ENCODE results near the gene COPA. TPM values are rescaled to one million over a fixed set of nuclear protein-coding genes. Genes with fewer than 3 reads are reported as not detected.

Gene COPA
- total RNA-seq, 1 donor from 2014 or later = 142 TPM

GRCh38 chr1:160244209-160244608, 98.8 kb downstream of the COPA start:
- TF ChIP-seq CTCF (IDR thresholded peaks at IDR 0.05) = no peak
- no peak for DNase-seq
- intact Hi-C loops (cut with DNase I) = no loop called here
- no peaks in the 10 kb centered on the region for H3K4me1 ChIP-seq
- peaks cover 45% of the 10 kb centered on the region for H3K36me3 ChIP-seq
- H3K4me3 ChIP-seq = no peak overlapping the region
- no peak for ATAC-seq
- H3K27me3 ChIP-seq = no peaks in the 10 kb centered on the region
- no peak overlapping the region for H3K27ac ChIP-seq
- no peaks in the 10 kb centered on the region for H3K9me3 ChIP-seq

GRCh38 chr1:160243767-160244166, 99.3 kb downstream of the COPA start:
- no peaks in the 10 kb centered on the region for H3K4me1 ChIP-seq
- H3K27ac ChIP-seq = no peak overlapping the region
- no peak for TF ChIP-seq CTCF (IDR thresholded peaks at IDR 0.05)
- no peak for ATAC-seq
- H3K36me3 ChIP-seq = peaks cover 49% of the 10 kb centered on the region
- intact Hi-C loops (cut with DNase I) = no loop called here
- no peaks in the 10 kb centered on the region for H3K27me3 ChIP-seq
- DNase-seq = no peak
- H3K9me3 ChIP-seq = no peaks in the 10 kb centered on the region
- no peak overlapping the region for H3K4me3 ChIP-seq

GRCh38 chr1:160239582-160240299, 103.3 kb downstream of the COPA start:
- Histone ChIP-seq H3K36me3 (peaks cover 90% of the 10 kb centered on the region), H3K27me3 (no peaks in the 10 kb centered on the region), H3K27ac (no peak overlapping the region), H3K4me1 (no peaks in the 10 kb centered on the region), H3K9me3 (no peaks in the 10 kb centered on the region), H3K4me3 (no peak overlapping the region)
- no peak for ATAC-seq
- intact Hi-C loops (cut with DNase I) = no loop called here
- TF ChIP-seq CTCF (IDR thresholded peaks at IDR 0.05) = no peak
- DNase-seq = no peak

Other genes with a start within 250 kb of the COPA start
- gene IGSF8, start 244.6 kb downstream of the COPA start, total RNA-seq = 37.5 TPM
- gene ATP1A2, start 227.5 kb downstream of the COPA start, total RNA-seq = 5.6 TPM
- 0.96 TPM for gene ATP1A4, start 191.6 kb downstream of the COPA start, total RNA-seq
- 0.41 TPM for gene CASQ1, start 152.7 kb downstream of the COPA start, total RNA-seq
- 175 TPM for gene PEA15, start 137.9 kb downstream of the COPA start, total RNA-seq
- 130 TPM for gene DCAF8, start 80.7 kb downstream of the COPA start, total RNA-seq
- 64.2 TPM for gene PEX19, start 58.1 kb downstream of the COPA start, total RNA-seq
- 91.9 TPM for gene NCSTN, start 133 bp upstream of the COPA start, total RNA-seq
- not detected for gene NHLH1, start 23.8 kb upstream of the COPA start, total RNA-seq
- gene VANGL2, start 57.3 kb upstream of the COPA start, total RNA-seq = 6.3 TPM
- 4.4 TPM for gene SLAMF6, start 180.0 kb upstream of the COPA start, total RNA-seq
- 20.7 TPM for gene CD84, start 236.2 kb upstream of the COPA start, total RNA-seq